Adrenal gland (tissue), 5 donors: ENCODE results near the gene LYSMD2.

Source experiments
- CTCF ChIP-seq, 6 experiments: fragments of 450-650 bp in 4 of 6; fragments of 200-600 bp in 2 of 6; sonication (generic) in 1 of 6; IDR thresholded peaks; 1 replicate in 5 of 6; 2 replicates in 1 of 6; pipeline versions ENCODE4 v1.5.1 to v1.8.0; 2016 to 2021; ENCODE audit warnings: antibody characterized with exemption in 6 of 6, mild to moderate bottlenecking in 2 of 6, moderate library complexity in 1 of 6
- POLR2A ChIP-seq, 2 donors: fragments of 450-650 bp; IDR thresholded peaks; one replicate each; pipeline ENCODE4 v1.6.1; 2017; ENCODE audit warnings: antibody characterized with exemption in 2 of 2, mild to moderate bottlenecking in 2 of 2, moderate library complexity in 1 of 2
- donor health status: DM: no; HTN: no; CAD: no.

GRCh38 chr15:51768018-51768417 lies 30.6 kb upstream of the LYSMD2 start:
- TF ChIP-seq CTCF (IDR thresholded peaks at IDR 0.05) (no peak), POLR2A (IDR thresholded peaks at IDR 0.05) (no peak)
